22Rv1 (cell line): Measurements from ENCODE around the gene TPM2.

ENCODE experiments used
- H3K27ac ChIP-seq: fragments of 450-650 bp; 2 replicates; pipeline ENCODE4 v1.5.1; 2017
- CTCF ChIP-seq: fragments of 450-650 bp; IDR thresholded peaks from 2 replicates; pipeline ENCODE4 v1.5.1; 2017; ENCODE audit warnings: mild to moderate bottlenecking
- ZFX ChIP-seq: fragments of 450-650 bp; IDR thresholded peaks from 2 replicates; pipeline ENCODE4 v1.6.1; 2017; ENCODE audit warnings: antibody characterized with exemption, borderline replicate concordance

TPM2 gene

GRCh38 chr9:35675204-35675603 is 14.5 kb downstream of the TPM2 start:
- TF ChIP-seq ZFX = no peak
- no peak for TF ChIP-seq CTCF

GRCh38 chr9:35674025-35674361 is 15.7 kb downstream of the TPM2 start:
- H3K27ac ChIP-seq = no peak overlapping the region
- TF ChIP-seq CTCF = no peak
- no peak for TF ChIP-seq ZFX

More at GRCh38 chr9:35675204-35675603, 14.5 kb downstream of the TPM2 start:
- no peak overlapping the region for H3K27ac ChIP-seq

- no peak for TF ChIP-seq ZFX
- TF ChIP-seq CTCF = no peak
Measured at GRCh38 chr9:35673132-35674024, 16.3 kb downstream of the TPM2 start, which contains the start of gene CA9. Gene CA9, plus strand, starts transcription at chr9:35673928. Its CDS starts 32 bp downstream, at chr9:35673960.

GRCh38 chr9:35669331-35670145 is 20.2 kb downstream of the TPM2 start:
- no peak for TF ChIP-seq CTCF
- TF ChIP-seq ZFX = no peak
- peak overlapping the region; percentile 32 for H3K27ac ChIP-seq

More at GRCh38 chr9:35673132-35674024, 16.3 kb downstream of the TPM2 start, which contains the start of gene CA9:
- no peak within 1 kb of the TSS for H3K27ac ChIP-seq

GRCh38 chr9:35667939-35668338 is 21.8 kb downstream of the TPM2 start:
- TF ChIP-seq CTCF (no peak), ZFX (no peak)
- H3K27ac ChIP-seq = no peak overlapping the region

GRCh38 chr9:35666549-35666948 is 23.2 kb downstream of the TPM2 start:
- no peak for TF ChIP-seq CTCF
- no peak for TF ChIP-seq ZFX
- H3K27ac ChIP-seq = no peak overlapping the region

- TF ChIP-seq CTCF (no peak), ZFX (no peak)
- H3K27ac ChIP-seq = no peak overlapping the region
Measured at GRCh38 chr9:35666045-35666444, 23.7 kb downstream of the TPM2 start.
